Uterus (tissue), 4 donors: ENCODE measurements around the gene LTK. TPM values are rescaled to one million over a fixed set of nuclear protein-coding genes. Genes with fewer than 3 reads are reported as not detected.

ENCODE experiments used
- DNase-seq, 2 donors: peaks; one replicate each; pipeline ENCODE4 v3.0.0-alpha.2; 2019 to 2020
- H3K27ac ChIP-seq, 2 donors: fragments of 200-600 bp; sonication (generic); 1 replicate in 1 of 2; 2 replicates in 1 of 2; pipeline ENCODE4 v1.5.1; 2016 to 2018
- H3K27me3 ChIP-seq, 2 donors: fragments of 200-600 bp; sonication (generic); one replicate each; pipeline ENCODE4 v1.5.1; 2018 to 2019; ENCODE audit warnings: control low read depth in 1 of 2
- H3K36me3 ChIP-seq, 2 donors: fragments of 200-600 bp; sonication (generic); one replicate each; pipeline ENCODE4 v1.5.1; 2019; ENCODE audit warnings: control low read depth in 1 of 2
- H3K4me1 ChIP-seq, 2 donors: fragments of 200-600 bp; sonication (generic); one replicate each; pipeline ENCODE4 v1.5.1; 2018 to 2019; ENCODE audit warnings: control low read depth in 1 of 2
- H3K4me3 ChIP-seq, 2 donors: fragments of 200-600 bp; sonication (generic); 1 replicate in 1 of 2; 2 replicates in 1 of 2; pipeline ENCODE4 v1.5.1; 2018 to 2019; ENCODE audit warnings: mild to moderate bottlenecking in 1 of 2
- H3K9me3 ChIP-seq, 2 donors: fragments of 200-600 bp; sonication (generic); one replicate each; pipeline ENCODE4 v1.5.1; 2019; ENCODE audit warnings: control low read depth in 1 of 2
- CTCF ChIP-seq, 4 experiments: fragments of 200-600 bp in 2 of 4; fragments of 450-650 bp in 2 of 4; sonication (generic) in 2 of 4; IDR thresholded peaks; one replicate each; pipeline ENCODE4 v1.5.1; 2016 to 2019; ENCODE audit warnings: antibody characterized with exemption in 4 of 4, mild to moderate bottlenecking in 2 of 4, moderate library complexity in 1 of 4
- POLR2A ChIP-seq, 2 donors: fragments of 450-650 bp; IDR thresholded peaks; one replicate each; pipeline ENCODE4 v1.6.1; 2016; ENCODE audit warnings: antibody characterized with exemption in 2 of 2, mild to moderate bottlenecking in 1 of 2, moderate library complexity in 1 of 2
- intact Hi-C: fragments of 100-400 bp; cut with DNase I; formaldehyde crosslinking; loops from one replicate; pipeline ENCODE4 v1.15.1; 2023; ENCODE audit warnings: low total_unique reads
- total RNA-seq, 4 donors: library from RNA; depleted of rRNA in 3 of 4; stranded (reverse); fragments of >200 nt in 3 of 4; gene quantifications; one replicate each; pipeline versions ENCODE4 v1.1.0 to v1.2.4, GENCODE V29; 2014 to 2023
- donor health status: DM: yes; HTN: yes; CAD: no.

The LTK gene
- total RNA-seq, 4 donors from 2014 or later, result 0.24 to 0.55 TPM; not detected in 2

- no peak overlapping the region for H3K4me3 ChIP-seq
- no peak overlapping the region for H3K27ac ChIP-seq
- intact Hi-C loops, result no loop called here
- no peaks in the 10 kb centered on the region for H3K9me3 ChIP-seq
- TF ChIP-seq POLR2A (IDR thresholded peaks at IDR 0.05) (no peak), CTCF (IDR thresholded peaks at IDR 0.05) (no peak)
- no peak for DNase-seq
- no peaks in the 10 kb centered on the region for H3K36me3 ChIP-seq
- H3K4me1 ChIP-seq, result peaks cover 0 to 24% of the 10 kb centered on the region in 2 donors
- H3K27me3 ChIP-seq, result peaks cover 14 to 19% of the 10 kb centered on the region in 2 donors
These were observed 2.9 kb downstream of the LTK start for GRCh38 chr15:41510728-41511127.

GRCh38 chr15:41507820-41508290, 5.8 kb downstream of the LTK start:
- Histone ChIP-seq H3K36me3 (no peaks in the 10 kb centered on the region), H3K27ac (no peak overlapping the region)
- intact Hi-C loops, result no loop called here

GRCh38 chr15:41506796-41507341, 6.8 kb downstream of the LTK start:
- Histone ChIP-seq H3K27ac (no peak overlapping the region), H3K4me3 (no peak overlapping the region), H3K9me3 (no peaks in the 10 kb centered on the region), H3K36me3 (no peaks in the 10 kb centered on the region), H3K27me3 (peaks cover 0 to 10% of the 10 kb centered on the region in 2 donors), H3K4me1 (peaks cover 0 to 9% of the 10 kb centered on the region in 2 donors)
- TF ChIP-seq CTCF (IDR thresholded peaks at IDR 0.05) (no peak), POLR2A (IDR thresholded peaks at IDR 0.05) (no peak)
- DNase-seq, result no peak
- intact Hi-C loops, result no loop called here

More at GRCh38 chr15:41507820-41508290, 5.8 kb downstream of the LTK start:
- Histone ChIP-seq H3K27me3 (peaks cover 6 to 14% of the 10 kb centered on the region in 2 donors), H3K4me1 (peaks cover 0 to 16% of the 10 kb centered on the region in 2 donors), H3K4me3 (no peak overlapping the region), H3K9me3 (no peaks in the 10 kb centered on the region)
- TF ChIP-seq POLR2A (IDR thresholded peaks at IDR 0.05) (no peak), CTCF (IDR thresholded peaks at IDR 0.05) (no peak)
- no peak for DNase-seq

- peaks cover 0 to 8% of the 10 kb centered on the region in 2 donors for H3K27me3 ChIP-seq
- no peak overlapping the region for H3K4me3 ChIP-seq
- intact Hi-C loops, result no loop called here
- no peaks in the 10 kb centered on the region for H3K9me3 ChIP-seq
- H3K27ac ChIP-seq, result no peak overlapping the region
- no peaks in the 10 kb centered on the region for H3K36me3 ChIP-seq
- H3K4me1 ChIP-seq, result peaks cover 0 to 9% of the 10 kb centered on the region in 2 donors
- DNase-seq, result no peak
- TF ChIP-seq CTCF (IDR thresholded peaks at IDR 0.05), result no peak
- TF ChIP-seq POLR2A (IDR thresholded peaks at IDR 0.05), result no peak
These were observed 7.9 kb downstream of the LTK start for GRCh38 chr15:41505776-41506175.

- no peak for DNase-seq
- no peak overlapping the region for H3K4me3 ChIP-seq
- H3K27me3 ChIP-seq, result peaks cover 0 to 8% of the 10 kb centered on the region in 2 donors
- intact Hi-C loops, result no loop called here
- no peaks in the 10 kb centered on the region for H3K9me3 ChIP-seq
- H3K36me3 ChIP-seq, result no peaks in the 10 kb centered on the region
- peaks cover 0 to 9% of the 10 kb centered on the region in 2 donors for H3K4me1 ChIP-seq
- no peak for TF ChIP-seq CTCF (IDR thresholded peaks at IDR 0.05)
- TF ChIP-seq POLR2A (IDR thresholded peaks at IDR 0.05), result no peak
- no peak overlapping the region for H3K27ac ChIP-seq
These were observed 8.7 kb downstream of the LTK start for GRCh38 chr15:41504751-41505492.
